ENCODE data around the gene TIPARP. TPM values are rescaled to one million over a fixed set of nuclear protein-coding genes. Genes with fewer than 3 reads are reported as not detected.
A peak's percentile ranks its signal among the peaks of the same experiment; 100 is the strongest.

The TIPARP gene
- total RNA-seq, 1 experiment from 2014 or later = 35.0 TPM

- H3K4me1 ChIP-seq (replicated peaks; ENCODE audit: insufficient read depth) = peaks cover 53% of the 10 kb centered on the region
- H3F3A ChIP-seq (ENCODE audit: insufficient read depth, low read depth) = peaks cover 15% of the 10 kb centered on the region; the same call in 1 of the 2 replicates
- peaks cover 30% of the 10 kb centered on the region for H3K36me3 ChIP-seq (ENCODE audit: low read depth)
- H3K9me2 ChIP-seq (ENCODE audit: insufficient read depth) = no peaks in the 10 kb centered on the region
- H3K79me2 ChIP-seq (ENCODE audit: low read depth) = peaks cover 57% of the 10 kb centered on the region
- peak overlapping the region; percentile 70 for H3K4me3 ChIP-seq
- peak in 1 of 2 experiments; percentile 41 for DNase-seq
- TF ChIP-seq EZH2 (IDR thresholded peaks at IDR 0.05; ENCODE audit: low read depth) = no peak
- TF ChIP-seq, protein P1, sequence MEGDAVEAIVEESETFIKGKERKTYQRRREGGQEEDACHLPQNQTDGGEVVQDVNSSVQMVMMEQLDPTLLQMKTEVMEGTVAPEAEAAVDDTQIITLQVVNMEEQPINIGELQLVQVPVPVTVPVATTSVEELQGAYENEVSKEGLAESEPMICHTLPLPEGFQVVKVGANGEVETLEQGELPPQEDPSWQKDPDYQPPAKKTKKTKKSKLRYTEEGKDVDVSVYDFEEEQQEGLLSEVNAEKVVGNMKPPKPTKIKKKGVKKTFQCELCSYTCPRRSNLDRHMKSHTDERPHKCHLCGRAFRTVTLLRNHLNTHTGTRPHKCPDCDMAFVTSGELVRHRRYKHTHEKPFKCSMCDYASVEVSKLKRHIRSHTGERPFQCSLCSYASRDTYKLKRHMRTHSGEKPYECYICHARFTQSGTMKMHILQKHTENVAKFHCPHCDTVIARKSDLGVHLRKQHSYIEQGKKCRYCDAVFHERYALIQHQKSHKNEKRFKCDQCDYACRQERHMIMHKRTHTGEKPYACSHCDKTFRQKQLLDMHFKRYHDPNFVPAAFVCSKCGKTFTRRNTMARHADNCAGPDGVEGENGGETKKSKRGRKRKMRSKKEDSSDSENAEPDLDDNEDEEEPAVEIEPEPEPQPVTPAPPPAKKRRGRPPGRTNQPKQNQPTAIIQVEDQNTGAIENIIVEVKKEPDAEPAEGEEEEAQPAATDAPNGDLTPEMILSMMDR (conservative IDR thresholded peaks at IDR 0.05) = peak; percentile 60; the same call in 1 of the 2 replicates
- peaks cover 39% of the 10 kb centered on the region for H4K20me1 ChIP-seq (ENCODE audit: insufficient read depth)
- intact Hi-C loops (cut with micrococcal nuclease; ENCODE audit: unreplicated experiment) = loop anchor here (1.0 to 10.0 kb wide), 12 partner anchors 47 to 525 kb away; partner anchors contain the start of genes LEKR1 and SSR3
- H3K27me3 ChIP-seq (ENCODE audit: insufficient read depth, low read depth) = no peaks in the 10 kb centered on the region
- H3K4me2 ChIP-seq = peak overlapping the region; percentile 92
- peak overlapping the region; percentile 85 for H3K27ac ChIP-seq
- CTCF ChIA-PET = interaction anchor here (1.1 to 1.4 kb wide), 2 partner anchors 412 to 415 kb away, joined by 3 to 7 read pairs; no protein-coding TSS in a partner anchor
- BruUV-seq (replicated peaks) = TSS peak; percentile 27
- H3K9me3 ChIP-seq (ENCODE audit: insufficient read depth, low read depth) = no peaks in the 10 kb centered on the region
- peak overlapping the region; percentile 61; the same call in 1 of the 2 replicates for H2AFZ ChIP-seq
- POLR2A ChIA-PET (ENCODE audit: unreplicated experiment) = interaction anchor here (0.5 to 1.6 kb wide), 12 partner anchors 56 to 526 kb away, joined by 3 to 11 read pairs (median 4); partner anchors contain the start of gene SSR3
Observed at GRCh38 chr3:156674911-156675829, 780 bp downstream of the TIPARP start.

DNA sequence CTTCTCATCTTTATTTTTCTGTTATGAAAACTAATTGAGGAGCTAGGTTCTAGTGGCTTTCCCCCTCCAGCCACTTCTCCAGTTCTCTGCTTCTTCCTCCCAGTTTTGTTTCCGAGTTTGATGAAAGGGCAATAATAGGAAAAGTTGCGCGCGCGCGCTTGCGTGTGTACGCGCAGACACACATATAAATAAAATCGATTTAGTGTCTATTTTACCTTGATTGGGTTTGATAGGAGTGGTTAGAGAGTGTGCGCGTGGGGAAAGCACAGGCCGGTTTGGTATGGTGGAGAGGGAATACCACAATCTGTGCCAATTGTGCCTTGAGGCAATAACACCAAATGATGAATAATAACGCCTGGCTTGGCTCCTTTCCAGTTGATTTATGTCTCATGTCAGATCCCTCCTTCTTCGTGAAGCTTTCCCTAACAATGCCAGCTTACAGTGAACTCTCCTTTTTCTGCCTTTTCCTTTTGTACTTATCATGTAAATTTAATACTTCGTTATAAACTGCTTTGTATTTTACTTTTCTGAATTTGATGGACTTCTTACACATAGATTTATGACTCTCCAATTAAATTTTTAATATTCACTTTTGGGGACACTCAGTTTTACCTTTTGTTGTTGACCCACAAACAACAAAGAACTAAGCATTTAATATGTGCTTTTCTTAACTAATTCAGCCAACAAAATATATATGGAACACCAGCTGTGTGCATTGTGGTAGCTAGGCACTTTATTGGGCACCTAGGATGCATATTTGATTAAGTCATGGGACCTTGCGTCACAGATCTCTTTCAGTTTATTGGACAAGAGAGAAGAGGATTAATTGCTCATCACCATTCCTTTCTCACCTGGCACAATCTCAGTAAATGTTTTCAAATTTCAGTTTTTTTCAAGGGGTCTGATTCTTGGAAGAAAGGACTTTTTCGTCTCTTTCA, 1.7 kb downstream of the TIPARP start:
- Histone ChIP-seq H3K27ac (peak overlapping the region; percentile 85), H3K4me3 (peak overlapping the region; percentile 70), H3K4me1 (replicated peaks; ENCODE audit: insufficient read depth) (peaks cover 62% of the 10 kb centered on the region), H4K20me1 (ENCODE audit: insufficient read depth) (peaks cover 48% of the 10 kb centered on the region), H3K9me3 (ENCODE audit: insufficient read depth, low read depth) (no peaks in the 10 kb centered on the region), H3K9me2 (ENCODE audit: insufficient read depth) (no peaks in the 10 kb centered on the region), H2AFZ (0 out of 2 replicates have a peak overlapping the region, but pooled peaks have one; percentile 4), H3K79me2 (ENCODE audit: low read depth) (peaks cover 66% of the 10 kb centered on the region), H3K36me3 (ENCODE audit: low read depth) (peaks cover 38% of the 10 kb centered on the region), H3F3A (ENCODE audit: insufficient read depth, low read depth) (peaks cover 24% of the 10 kb centered on the region), H3K4me2 (peak overlapping the region; percentile 92), H3K27me3 (ENCODE audit: insufficient read depth, low read depth) (no peaks in the 10 kb centered on the region)
- no peak for TF ChIP-seq EZH2 (IDR thresholded peaks at IDR 0.05; ENCODE audit: low read depth)
- TF ChIP-seq, protein P1 (conservative IDR thresholded peaks at IDR 0.05) = no peak
- DNase-seq = peak; percentile 71 to 88
- no TSS peak for BruUV-seq (replicated peaks)
- CTCF ChIA-PET = interaction anchor here (1.1 to 1.4 kb wide), 2 partner anchors 411 to 414 kb away, joined by 3 to 7 read pairs; no protein-coding TSS in a partner anchor
- intact Hi-C loops (cut with micrococcal nuclease; ENCODE audit: unreplicated experiment) = loop anchor here (2.0 to 10.0 kb wide), 2 partner anchors 141 to 221 kb away; no protein-coding TSS in a partner anchor
- POLR2A ChIA-PET (ENCODE audit: unreplicated experiment) = interaction anchor here (0.5 to 1.6 kb wide), 6 partner anchors 138 to 526 kb away, joined by 3 to 11 read pairs (median 4); no protein-coding TSS in a partner anchor
